Mesothelial cell of epicardium (in vitro differentiated cells): ENCODE results near the gene SLC34A1. TPM values are rescaled to one million over a fixed set of nuclear protein-coding genes. Genes with fewer than 3 reads are reported as not detected.
"Not testable (repeated sequence)": the region's sequence is repeated elsewhere in the genome, so short reads cannot be mapped to it uniquely, and the experiment has no call there.

Experiments used
- DNase-seq, 2 experiments: peaks; one replicate each; pipeline ENCODE4 v3.0.0; 2021; ENCODE audit warnings: low spot score in 2 of 2; ENCODE audit not compliant: unreplicated experiment in 2 of 2
- H3K27ac Mint-ChIP-seq: 2 replicates; pipeline ENCODE4 v1.8.0; 2021; ENCODE audit warnings: mixed read lengths
- H3K27me3 Mint-ChIP-seq: 2 replicates; pipeline ENCODE4 v1.8.0; 2021; ENCODE audit warnings: low read depth, mixed read lengths
- H3K36me3 Mint-ChIP-seq: 2 replicates; pipeline ENCODE4 v1.8.0; 2021; ENCODE audit warnings: mixed read lengths
- H3K4me1 Mint-ChIP-seq: 2 replicates; pipeline ENCODE4 v1.8.0; 2021; ENCODE audit warnings: mixed read lengths
- H3K4me3 Mint-ChIP-seq: 2 replicates; pipeline ENCODE4 v1.8.0; 2021; ENCODE audit warnings: mild to moderate bottlenecking, moderate library complexity, mixed read lengths
- H3K9me3 Mint-ChIP-seq: 2 replicates; pipeline ENCODE4 v1.8.0; 2021; ENCODE audit warnings: mixed read lengths
- total RNA-seq: library from RNA; stranded (reverse); gene quantifications from 3 replicates; pipeline ENCODE4 v1.2.1, GENCODE V29; 2021
- TF ChIP-seq, protein P1 (sequence below): fragments of 200-600 bp; sonication (generic); IDR thresholded peaks from one replicate; pipeline ENCODE4 v1.5.0; 2021; ENCODE audit warnings: antibody characterized with exemption; ENCODE audit not compliant: unreplicated experiment

Gene SLC34A1
- total RNA-seq, 1 donor from 2014 or later: not detected

DNA sequence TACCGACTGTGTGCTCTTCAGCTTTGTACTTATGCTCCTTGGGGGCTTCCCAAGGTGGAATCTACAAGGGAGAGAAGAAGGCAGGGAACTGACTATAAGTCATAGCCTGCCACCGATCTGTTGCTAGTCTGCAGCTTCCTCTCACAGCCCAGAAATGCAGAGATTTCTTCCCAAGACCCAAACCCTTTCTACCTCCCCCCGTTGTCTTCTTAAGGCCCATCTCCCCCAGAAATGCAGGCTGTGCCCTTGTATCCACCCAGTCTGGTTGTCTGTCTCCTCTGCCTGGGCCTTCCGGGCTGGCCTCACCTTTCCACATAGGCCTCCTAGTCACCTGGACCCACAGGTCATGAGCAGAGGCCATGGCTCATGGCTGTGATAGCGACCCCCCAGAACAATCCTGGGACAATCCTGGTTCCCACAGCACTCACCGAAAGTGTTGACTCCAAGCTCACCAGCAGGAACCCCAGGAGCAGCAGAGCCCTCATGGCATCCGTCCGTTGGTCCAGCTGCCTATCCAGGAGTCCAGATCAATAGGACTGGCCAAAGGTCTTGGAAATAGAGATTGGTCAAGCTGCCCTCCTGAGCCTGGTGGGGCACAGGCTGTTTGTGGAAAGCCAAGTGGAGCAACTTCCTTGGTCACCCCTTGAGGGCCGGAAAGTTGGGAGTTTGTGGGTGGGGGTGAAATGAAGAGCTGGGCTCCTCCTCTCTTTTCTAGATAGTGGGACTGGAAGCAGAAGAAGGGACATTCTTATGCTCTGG lies 25.0 kb downstream of the SLC34A1 start, which contains the start of gene F12:
TSS of gene F12 (minus strand) at position 522 of the 759 bp plus-strand sequence. CDS start at position 485, 37 bp downstream.
- H3K4me1 Mint-ChIP-seq: peaks cover 2% of the 10 kb centered on the region
- H3K4me3 Mint-ChIP-seq: no peak within 1 kb of the TSS
- H3K36me3 Mint-ChIP-seq: no peaks in the 10 kb centered on the region
- H3K27me3 Mint-ChIP-seq: peaks cover 70% of the 10 kb centered on the region
- DNase-seq: no peak
- H3K27ac Mint-ChIP-seq: no peak within 1 kb of the TSS
- no peaks in the 10 kb centered on the region for H3K9me3 Mint-ChIP-seq
- TF ChIP-seq, protein P1, sequence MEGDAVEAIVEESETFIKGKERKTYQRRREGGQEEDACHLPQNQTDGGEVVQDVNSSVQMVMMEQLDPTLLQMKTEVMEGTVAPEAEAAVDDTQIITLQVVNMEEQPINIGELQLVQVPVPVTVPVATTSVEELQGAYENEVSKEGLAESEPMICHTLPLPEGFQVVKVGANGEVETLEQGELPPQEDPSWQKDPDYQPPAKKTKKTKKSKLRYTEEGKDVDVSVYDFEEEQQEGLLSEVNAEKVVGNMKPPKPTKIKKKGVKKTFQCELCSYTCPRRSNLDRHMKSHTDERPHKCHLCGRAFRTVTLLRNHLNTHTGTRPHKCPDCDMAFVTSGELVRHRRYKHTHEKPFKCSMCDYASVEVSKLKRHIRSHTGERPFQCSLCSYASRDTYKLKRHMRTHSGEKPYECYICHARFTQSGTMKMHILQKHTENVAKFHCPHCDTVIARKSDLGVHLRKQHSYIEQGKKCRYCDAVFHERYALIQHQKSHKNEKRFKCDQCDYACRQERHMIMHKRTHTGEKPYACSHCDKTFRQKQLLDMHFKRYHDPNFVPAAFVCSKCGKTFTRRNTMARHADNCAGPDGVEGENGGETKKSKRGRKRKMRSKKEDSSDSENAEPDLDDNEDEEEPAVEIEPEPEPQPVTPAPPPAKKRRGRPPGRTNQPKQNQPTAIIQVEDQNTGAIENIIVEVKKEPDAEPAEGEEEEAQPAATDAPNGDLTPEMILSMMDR: no peak

- H3K9me3 Mint-ChIP-seq: no peaks in the 10 kb centered on the region
- peaks cover 61% of the 10 kb centered on the region for H3K27me3 Mint-ChIP-seq
- no peaks in the 10 kb centered on the region for H3K4me1 Mint-ChIP-seq
- no peaks in the 10 kb centered on the region for H3K36me3 Mint-ChIP-seq
- no peak overlapping the region for H3K4me3 Mint-ChIP-seq
- H3K27ac Mint-ChIP-seq: no peak overlapping the region
- TF ChIP-seq, protein P1: no peak
- DNase-seq: no peak
Measured at GRCh38 chr5:177410575-177410974, 26.3 kb downstream of the SLC34A1 start.

DNA sequence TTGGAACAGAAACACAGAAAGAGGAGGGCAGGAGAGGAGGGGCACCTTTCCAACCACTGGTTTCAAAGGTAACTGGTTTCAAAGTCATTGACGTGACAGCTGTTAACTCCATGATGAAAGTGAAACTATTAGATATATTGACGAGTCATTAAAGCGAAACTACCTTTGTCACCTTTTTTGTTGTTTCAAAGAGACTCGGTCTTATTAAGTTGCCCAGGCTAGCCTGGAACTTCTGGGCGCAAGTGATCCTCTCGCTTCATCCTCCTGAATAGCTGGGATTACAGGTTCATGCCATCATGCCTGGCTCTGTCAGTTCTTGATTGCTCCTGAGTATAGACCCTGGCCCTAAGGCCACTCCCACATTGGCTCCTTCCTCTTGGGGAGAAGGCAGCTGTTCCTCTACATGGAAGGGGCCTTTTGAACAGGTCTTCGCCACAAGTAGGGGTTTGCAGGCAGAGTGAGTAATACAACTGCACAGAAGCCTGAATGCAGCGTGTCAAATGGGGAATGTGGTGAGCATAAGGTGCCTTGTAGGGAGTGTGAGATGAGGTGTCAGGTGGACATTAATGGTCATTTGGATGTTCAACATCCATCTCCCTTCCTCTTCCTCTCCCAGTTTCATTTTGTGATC lies 28.5 kb downstream of the SLC34A1 start:
- TF ChIP-seq, protein P1: no peak
- Mint-ChIP-seq H3K4me1 (no peaks in the 10 kb centered on the region), H3K36me3 (no peaks in the 10 kb centered on the region), H3K9me3 (no peaks in the 10 kb centered on the region), H3K27me3 (peaks cover 41% of the 10 kb centered on the region), H3K27ac (no peak overlapping the region), H3K4me3 (no peak overlapping the region)
- no peak for DNase-seq

DNA sequence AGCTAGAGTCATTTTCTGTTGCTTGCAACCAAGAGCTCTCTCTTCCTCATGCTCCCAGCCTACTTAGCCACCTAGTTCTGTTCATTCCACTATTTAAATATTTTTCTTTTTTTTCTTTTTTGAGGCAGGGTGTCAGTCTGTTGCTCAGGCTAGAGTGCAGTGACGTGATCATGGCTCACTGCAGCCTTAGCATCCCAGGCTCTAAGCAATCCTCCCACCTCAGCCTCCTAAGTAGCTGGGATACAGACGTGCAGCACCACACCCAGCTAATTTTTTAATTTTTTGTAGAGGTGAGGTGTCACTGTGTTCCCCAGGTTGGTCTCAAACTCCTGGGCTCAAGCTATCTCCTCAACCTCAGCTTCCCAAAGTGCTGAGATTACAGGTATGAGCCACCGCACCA lies 30.2 kb downstream of the SLC34A1 start:
- TF ChIP-seq, protein P1: no peak
- Mint-ChIP-seq H3K27ac (no peak overlapping the region), H3K9me3 (no peaks in the 10 kb centered on the region), H3K36me3 (no peaks in the 10 kb centered on the region), H3K4me1 (no peaks in the 10 kb centered on the region), H3K27me3 (peaks cover 28% of the 10 kb centered on the region), H3K4me3 (no peak overlapping the region)
- no peak for DNase-seq

DNA sequence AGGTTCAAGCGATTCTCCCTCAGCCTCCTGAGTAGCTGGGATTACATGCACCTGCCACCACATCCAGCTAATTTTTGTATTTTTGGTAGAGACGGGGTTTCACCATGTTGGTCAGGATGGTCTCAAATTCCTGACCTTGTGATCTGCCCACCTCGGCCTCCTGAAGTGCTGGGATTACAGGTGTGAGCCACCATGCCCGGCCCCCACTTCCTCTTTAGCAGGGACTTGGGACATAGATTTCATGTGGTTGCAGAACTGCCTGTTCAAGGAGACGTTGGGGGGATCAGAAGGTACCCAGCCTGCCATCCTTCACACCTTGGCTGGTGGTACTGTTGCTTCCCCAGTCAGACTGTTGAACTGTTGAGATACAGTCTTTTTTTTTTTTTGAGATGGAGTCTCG lies 32.8 kb downstream of the SLC34A1 start:
- H3K27ac Mint-ChIP-seq, H3K4me1 Mint-ChIP-seq, H3K4me3 Mint-ChIP-seq, DNase-seq, H3K36me3 Mint-ChIP-seq, H3K9me3 Mint-ChIP-seq: not testable (repeated sequence)
- peaks cover 19% of the 10 kb centered on the region for H3K27me3 Mint-ChIP-seq

GRCh38 chr5:177419046-177419445 lies 34.8 kb downstream of the SLC34A1 start:
- TF ChIP-seq, protein P1: no peak
- Mint-ChIP-seq H3K4me3 (no peak overlapping the region), H3K27me3 (peaks cover 3% of the 10 kb centered on the region), H3K4me1 (no peaks in the 10 kb centered on the region), H3K27ac (no peak overlapping the region), H3K9me3 (no peaks in the 10 kb centered on the region), H3K36me3 (no peaks in the 10 kb centered on the region)
- no peak for DNase-seq

GRCh38 chr5:177420472-177420871 lies 36.2 kb downstream of the SLC34A1 start:
- not testable (repeated sequence) for H3K4me3 Mint-ChIP-seq, H3K27ac Mint-ChIP-seq, H3K9me3 Mint-ChIP-seq, H3K4me1 Mint-ChIP-seq, H3K27me3 Mint-ChIP-seq, DNase-seq, H3K36me3 Mint-ChIP-seq
